NCI-H526 treated with DMSO at 0.1 percent for 48 hours (cell line): ENCODE results near the gene ZNF397.

Source experiments
- DNase-seq: peaks from one replicate; lab custom pipeline; 2025; lab: John Stamatoyannopoulos, UW

ZNF397 gene

GRCh38 chr18:35246831-35247230 lies 6.0 kb downstream of the ZNF397 start:
- no peak for DNase-seq

GRCh38 chr18:35247412-35248249 lies 6.8 kb downstream of the ZNF397 start:
- no peak for DNase-seq

GRCh38 chr18:35248429-35248828 lies 7.6 kb downstream of the ZNF397 start:
- no peak for DNase-seq

- no peak for DNase-seq
Observed at GRCh38 chr18:35252466-35252865, 11.6 kb downstream of the ZNF397 start.

GRCh38 chr18:35253655-35254287 lies 12.9 kb downstream of the ZNF397 start:
- DNase-seq = no peak

GRCh38 chr18:35256947-35257346 lies 16.1 kb downstream of the ZNF397 start:
- no peak for DNase-seq

- no peak for DNase-seq
Observed at GRCh38 chr18:35264409-35264808, 23.6 kb downstream of the ZNF397 start.

- DNase-seq = no peak
Observed at GRCh38 chr18:35267161-35267651, 26.4 kb downstream of the ZNF397 start.

GRCh38 chr18:35267809-35268208 lies 27.0 kb downstream of the ZNF397 start:
- DNase-seq = no peak

- no peak for DNase-seq
Observed at GRCh38 chr18:35268821-35269220, 28.0 kb downstream of the ZNF397 start.

GRCh38 chr18:35271656-35272055 lies 30.8 kb downstream of the ZNF397 start:
- no peak for DNase-seq

- DNase-seq = no peak
Observed at GRCh38 chr18:35276267-35276666, 35.4 kb downstream of the ZNF397 start.

GRCh38 chr18:35277633-35278032 lies 36.8 kb downstream of the ZNF397 start:
- DNase-seq = no peak

GRCh38 chr18:35278085-35278484 lies 37.3 kb downstream of the ZNF397 start:
- no peak for DNase-seq

- no peak for DNase-seq
Observed at GRCh38 chr18:35278969-35279368, 38.1 kb downstream of the ZNF397 start.

GRCh38 chr18:35282353-35282752 lies 41.5 kb downstream of the ZNF397 start:
- no peak for DNase-seq

GRCh38 chr18:35283923-35284794 lies 43.3 kb downstream of the ZNF397 start:
- no peak for DNase-seq

GRCh38 chr18:35284841-35285240 lies 44.0 kb downstream of the ZNF397 start:
- DNase-seq = no peak

GRCh38 chr18:35289293-35289692 lies 48.5 kb downstream of the ZNF397 start:
- no peak for DNase-seq

GRCh38 chr18:35289727-35290093 lies 48.9 kb downstream of the ZNF397 start:
- DNase-seq = no peak

GRCh38 chr18:35290094-35290735 lies 49.4 kb downstream of the ZNF397 start, which contains the start of gene ZSCAN30:
Gene ZSCAN30, minus strand, starts transcription at chr18:35290229. Its CDS starts 25,877 bp downstream, at chr18:35264352.
- DNase-seq = peak; percentile 71

GRCh38 chr18:35291166-35291565 lies 50.3 kb downstream of the ZNF397 start:
- DNase-seq = no peak
